HCT116 (cell line): Measurements from ENCODE around the gene ZNF148.

Source experiments
- MAX ChIP-seq: IDR thresholded peaks from 2 replicates; pipeline ENCODE4 v1.6.1; 2012
- YY1 ChIP-seq: IDR thresholded peaks from 2 replicates; pipeline ENCODE4 v1.6.1; 2011; ENCODE audit warnings: low read length, low read depth, moderate library complexity, mild to moderate bottlenecking; ENCODE audit not compliant: insufficient replicate concordance; ENCODE audit errors: extremely low read depth

GRCh38 chr3:125212509-125213363 is 162.4 kb downstream of the ZNF148 start, which contains the start of gene SLC12A8:
- TF ChIP-seq YY1: no peak
- TF ChIP-seq MAX: peak; percentile 87
